ENCODE measurements around the gene GNAZ. TPM values are rescaled to one million over a fixed set of nuclear protein-coding genes. Genes with fewer than 3 reads are reported as not detected.

GNAZ gene
- 0.66 and 1.7 TPM in 2 replicates for total RNA-seq

GRCh38 chr22:23070418-23071229 is at the start of gene GNAZ:
TSS of gene GNAZ (plus strand) at chr22:23070519. CDS start at chr22:23095696, 25,177 bp downstream.

GRCh38 chr22:23144932-23145877 is 74.9 kb downstream of the GNAZ start, which contains the start of gene RAB36:
TSS of gene RAB36 (plus strand) at chr22:23145477. CDS start at chr22:23146617, 1,140 bp downstream.

Other genes starting within 250 kb of the GNAZ start
- not detected in 2 replicates for gene IGLL5, start 182.7 kb upstream of the GNAZ start, total RNA-seq
- 0.19 TPM in 1 of 2 replicates, not detected in the other for gene RSPH14, start 71.5 kb downstream of the GNAZ start, total RNA-seq
- gene RAB36, start 75.0 kb downstream of the GNAZ start, total RNA-seq, result 1.0 and 1.3 TPM in 2 replicates
- gene BCR, start 110.0 kb downstream of the GNAZ start, total RNA-seq, result 134 and 176 TPM in 2 replicates

Measured in endothelial cell of coronary artery (primary cell).